GM21381 (cell line): Measurements from ENCODE around the gene L3MBTL4.
A peak's percentile ranks its signal among the peaks of the same experiment; 100 is the strongest.

ENCODE experiments used
- ATAC-seq: cut with Tn5 transposase; IDR thresholded peaks from one replicate; pipeline ENCODE4 v1.9.1; 2021; ENCODE audit warnings: mild to moderate bottlenecking, moderate library complexity; ENCODE audit not compliant: unreplicated experiment

L3MBTL4 gene

GRCh38 chr18:6009756-6010155 is 405.0 kb downstream of the L3MBTL4 start:
- ATAC-seq: no peak

DNA sequence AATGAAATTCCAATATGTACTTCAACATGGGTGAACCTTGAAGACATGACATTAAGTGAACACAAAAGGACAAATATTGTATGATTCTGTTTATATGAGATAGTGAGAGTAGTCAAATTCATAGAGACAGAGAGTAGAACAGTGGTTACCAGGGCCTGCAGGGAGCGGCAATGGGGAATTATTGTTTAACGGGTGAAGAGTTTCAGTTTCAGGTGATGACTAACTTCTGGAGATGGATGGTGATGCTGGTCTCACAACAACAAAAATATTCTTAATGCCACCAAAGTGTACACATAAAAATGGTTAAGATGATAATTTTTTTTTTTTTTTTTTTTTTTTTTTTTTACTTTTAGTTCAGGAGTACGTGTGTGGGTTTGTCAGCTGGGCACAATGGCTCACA is 410.0 kb downstream of the L3MBTL4 start:
- ATAC-seq: peak; percentile 98

DNA sequence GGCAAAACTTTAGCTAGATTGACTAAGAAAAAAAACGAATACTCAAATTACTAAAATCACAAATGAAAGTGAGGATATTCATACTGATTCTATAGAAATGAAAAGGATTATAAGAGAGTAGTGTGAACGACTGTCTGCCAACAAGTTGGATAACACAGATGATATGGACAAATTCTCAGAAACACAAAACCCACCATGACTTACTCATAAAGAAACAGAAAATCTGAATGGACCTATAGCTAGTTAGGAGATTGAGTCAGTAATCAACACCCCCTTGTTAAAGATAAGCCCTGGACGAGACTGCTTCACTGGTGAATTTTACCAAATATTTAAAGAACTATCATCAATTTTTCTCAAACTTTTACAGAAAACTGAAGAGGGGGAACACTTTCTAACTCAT is 410.6 kb downstream of the L3MBTL4 start:
- peak; percentile 71 for ATAC-seq

GRCh38 chr18:6001867-6002266 is 412.8 kb downstream of the L3MBTL4 start:
- no peak for ATAC-seq

- ATAC-seq: peak; percentile 96
Observed at GRCh38 chr18:5998907-5999306, 415.8 kb downstream of the L3MBTL4 start.

- ATAC-seq: peak; percentile 37
Observed at GRCh38 chr18:5998166-5998881, 416.4 kb downstream of the L3MBTL4 start.

GRCh38 chr18:5997361-5997760 is 417.4 kb downstream of the L3MBTL4 start:
- ATAC-seq: no peak

- ATAC-seq: no peak
Observed at GRCh38 chr18:5995626-5996025, 419.1 kb downstream of the L3MBTL4 start.

GRCh38 chr18:5993938-5994337 is 420.8 kb downstream of the L3MBTL4 start:
- no peak for ATAC-seq

- no peak for ATAC-seq
Observed at GRCh38 chr18:5992381-5992780, 422.3 kb downstream of the L3MBTL4 start.

DNA sequence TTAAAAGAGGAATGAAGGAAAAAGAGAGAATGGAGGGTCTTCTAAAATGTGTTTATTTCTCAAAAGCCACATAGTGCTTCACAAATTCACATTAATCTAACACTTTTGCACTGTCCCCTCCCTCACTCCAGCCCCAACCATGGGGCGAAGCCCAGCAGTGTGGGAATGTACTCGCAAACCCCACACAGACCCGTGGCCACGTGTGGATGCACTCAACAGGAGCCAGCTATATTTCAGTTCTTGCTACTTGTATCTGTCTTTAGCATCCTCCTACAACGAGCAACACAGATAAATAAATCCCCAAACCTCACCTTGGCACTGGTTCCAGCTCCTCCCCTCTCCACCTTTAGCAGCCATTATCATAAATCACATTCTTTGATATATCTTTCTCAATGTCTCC is 427.5 kb downstream of the L3MBTL4 start:
- no peak for ATAC-seq

DNA sequence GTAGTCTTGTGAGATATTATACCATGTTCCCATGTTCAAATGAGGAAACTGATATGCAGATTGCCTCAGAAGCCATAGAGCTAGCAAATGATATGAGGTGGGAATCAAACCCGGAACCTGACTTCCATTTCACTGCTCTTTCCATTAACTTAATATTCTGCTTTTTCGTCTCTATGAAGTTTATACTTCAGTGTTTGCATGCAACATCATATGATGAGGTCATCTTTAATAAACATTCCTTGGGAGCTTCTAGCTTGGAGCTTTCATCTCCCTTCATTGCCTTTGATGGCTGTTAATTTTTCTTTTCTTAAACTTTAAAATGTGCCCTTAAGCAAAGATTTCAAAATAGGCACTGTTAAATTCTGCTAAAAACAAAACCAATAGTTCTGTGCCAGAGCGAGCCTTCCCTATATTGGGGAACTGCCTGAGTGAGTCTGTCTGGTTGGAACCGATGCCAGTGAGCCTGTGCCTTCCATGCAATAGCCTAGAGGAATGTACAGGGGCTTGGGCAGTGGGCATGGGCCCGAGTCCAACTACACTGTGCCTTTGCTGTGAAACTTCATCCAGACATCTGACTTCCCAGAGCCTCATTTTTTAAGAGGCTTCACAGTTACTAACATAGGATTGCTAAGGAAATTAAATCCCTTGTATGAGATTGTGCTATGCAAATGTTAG is 428.3 kb downstream of the L3MBTL4 start:
- no peak for ATAC-seq

- ATAC-seq: no peak
Observed at GRCh38 chr18:5984245-5984644, 430.5 kb downstream of the L3MBTL4 start.

DNA sequence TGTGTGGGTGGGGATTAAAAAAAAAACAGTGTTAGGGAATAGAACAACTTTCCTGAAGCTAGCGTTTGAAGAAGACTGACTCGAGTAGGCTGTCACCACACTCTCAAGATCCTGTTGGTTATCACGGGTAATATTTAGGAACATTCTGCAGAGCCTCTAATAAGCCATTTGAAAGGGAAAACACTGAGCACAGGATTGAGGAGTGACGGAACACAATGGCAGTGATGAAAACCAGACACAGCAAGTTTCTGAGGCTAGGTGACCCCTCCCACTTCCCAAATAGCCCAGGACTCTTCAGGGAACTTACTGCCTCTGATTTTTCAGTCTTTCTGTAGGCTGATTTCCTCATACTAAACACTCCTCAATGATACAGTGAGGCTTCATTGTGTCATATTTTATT is 431.2 kb downstream of the L3MBTL4 start:
- ATAC-seq: no peak

DNA sequence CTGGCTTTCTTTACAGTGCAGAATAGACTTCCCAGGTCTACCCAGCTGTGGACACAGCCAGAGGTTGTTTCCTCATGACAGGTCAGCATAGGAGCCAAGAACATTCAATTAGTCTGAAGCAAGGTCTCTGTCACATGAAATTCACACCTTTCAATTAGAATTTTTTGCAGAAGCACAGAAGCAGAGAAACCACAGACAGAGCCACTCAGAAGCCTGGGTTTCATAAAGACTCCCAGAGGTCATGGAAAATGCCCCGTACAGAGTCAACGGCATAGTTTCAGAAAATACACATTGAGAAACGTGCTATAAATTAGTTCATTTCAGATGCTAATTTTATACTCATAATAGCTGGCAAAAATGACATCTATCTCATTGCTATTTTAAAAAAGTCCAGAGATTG is 432.4 kb downstream of the L3MBTL4 start:
- ATAC-seq: no peak

DNA sequence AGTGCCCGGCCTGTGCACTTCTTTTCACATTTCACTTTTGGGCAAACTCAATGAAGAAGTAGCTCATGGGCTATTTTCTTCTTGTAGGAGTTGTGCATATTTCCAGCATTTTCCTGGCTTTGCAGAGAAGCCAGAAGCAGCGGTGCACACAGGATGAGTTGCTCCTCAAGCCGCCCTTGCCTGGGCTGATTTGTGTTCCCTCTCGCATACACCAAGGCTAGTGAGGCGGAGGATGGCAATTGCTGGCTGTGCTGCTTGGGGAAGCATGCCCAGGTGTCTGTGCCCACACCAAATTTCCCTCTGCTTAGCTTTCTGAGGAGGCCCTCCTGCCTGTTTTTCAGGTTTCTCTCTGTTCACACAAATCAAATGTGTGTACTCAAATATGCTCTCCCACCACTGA is 434.0 kb downstream of the L3MBTL4 start:
- ATAC-seq: no peak

DNA sequence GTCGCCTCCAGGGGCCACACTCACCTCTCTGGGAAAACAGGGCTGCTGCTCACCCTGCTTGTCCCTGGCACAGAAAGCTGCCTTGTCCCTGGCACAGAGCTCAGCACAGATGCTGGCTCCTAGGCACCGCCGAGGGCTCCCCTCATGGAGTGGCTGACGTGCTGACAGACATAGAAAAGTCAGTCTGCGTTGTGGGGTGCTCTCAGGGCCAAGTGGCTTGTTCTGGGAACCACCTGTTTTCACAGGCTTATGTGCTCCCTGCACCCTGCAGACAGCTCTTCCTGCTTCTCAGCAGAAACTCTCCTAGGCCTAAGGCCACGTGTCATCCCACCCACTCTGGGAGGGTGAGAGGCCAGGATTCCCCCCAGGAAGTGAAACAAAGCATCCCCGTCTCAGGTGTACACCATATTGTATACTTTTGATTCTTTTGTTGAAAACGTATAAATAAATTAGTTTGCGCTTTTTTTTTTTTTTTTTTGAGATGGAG is 434.7 kb downstream of the L3MBTL4 start:
- peak; percentile 51 for ATAC-seq

- no peak for ATAC-seq
Observed at GRCh38 chr18:5979176-5979888, 435.4 kb downstream of the L3MBTL4 start.

- ATAC-seq: no peak
Observed at GRCh38 chr18:5977022-5977421, 437.7 kb downstream of the L3MBTL4 start.

- ATAC-seq: peak; percentile 61
Observed at GRCh38 chr18:5975111-5976002, 439.4 kb downstream of the L3MBTL4 start.

- ATAC-seq: no peak
Observed at GRCh38 chr18:5974696-5975095, 440.0 kb downstream of the L3MBTL4 start.
